ENCODE data around the gene SHISA5.

DNA sequence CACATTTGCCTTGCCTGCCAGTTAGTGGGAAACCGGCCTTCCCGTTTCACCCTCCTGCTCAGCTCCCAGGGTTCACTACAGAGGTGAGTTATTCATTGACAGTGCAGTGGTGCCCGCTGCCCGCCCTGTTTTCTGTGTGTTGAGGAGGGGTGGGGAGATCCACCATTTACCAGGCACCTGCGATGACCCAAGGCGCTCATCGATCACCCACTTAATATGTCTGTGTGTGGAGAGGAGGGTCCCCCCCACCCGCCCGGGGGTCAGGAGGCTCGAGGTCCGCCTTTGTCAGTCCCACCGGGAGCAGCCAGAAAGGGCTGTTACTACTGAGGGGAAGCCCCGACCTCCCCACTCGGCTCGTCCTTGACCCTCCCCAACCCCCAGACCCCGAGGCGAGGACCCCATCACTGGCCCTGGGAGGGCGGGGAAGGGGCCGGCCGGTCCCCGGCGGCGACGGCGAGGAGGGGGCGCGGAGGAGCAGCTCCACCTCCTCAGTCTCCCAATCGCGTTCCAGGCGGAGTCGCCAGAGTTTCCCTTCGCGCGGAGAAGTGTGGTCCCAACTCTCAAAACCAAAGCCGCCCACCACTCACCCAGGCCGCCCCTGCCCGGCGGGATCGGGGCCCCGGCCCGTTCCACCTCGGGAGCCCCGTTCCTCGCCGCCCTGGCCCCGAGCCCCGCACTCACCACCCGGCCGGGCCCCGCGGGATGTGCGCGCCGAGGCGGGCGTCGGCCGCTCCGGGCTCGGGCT lies 75.2 kb downstream of the SHISA5 start:
- no peak for TF ChIP-seq FOS (IDR thresholded peaks at IDR 0.05; ENCODE audit: low read depth, low read length)
- TF ChIP-seq, protein P1, sequence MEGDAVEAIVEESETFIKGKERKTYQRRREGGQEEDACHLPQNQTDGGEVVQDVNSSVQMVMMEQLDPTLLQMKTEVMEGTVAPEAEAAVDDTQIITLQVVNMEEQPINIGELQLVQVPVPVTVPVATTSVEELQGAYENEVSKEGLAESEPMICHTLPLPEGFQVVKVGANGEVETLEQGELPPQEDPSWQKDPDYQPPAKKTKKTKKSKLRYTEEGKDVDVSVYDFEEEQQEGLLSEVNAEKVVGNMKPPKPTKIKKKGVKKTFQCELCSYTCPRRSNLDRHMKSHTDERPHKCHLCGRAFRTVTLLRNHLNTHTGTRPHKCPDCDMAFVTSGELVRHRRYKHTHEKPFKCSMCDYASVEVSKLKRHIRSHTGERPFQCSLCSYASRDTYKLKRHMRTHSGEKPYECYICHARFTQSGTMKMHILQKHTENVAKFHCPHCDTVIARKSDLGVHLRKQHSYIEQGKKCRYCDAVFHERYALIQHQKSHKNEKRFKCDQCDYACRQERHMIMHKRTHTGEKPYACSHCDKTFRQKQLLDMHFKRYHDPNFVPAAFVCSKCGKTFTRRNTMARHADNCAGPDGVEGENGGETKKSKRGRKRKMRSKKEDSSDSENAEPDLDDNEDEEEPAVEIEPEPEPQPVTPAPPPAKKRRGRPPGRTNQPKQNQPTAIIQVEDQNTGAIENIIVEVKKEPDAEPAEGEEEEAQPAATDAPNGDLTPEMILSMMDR (conservative IDR thresholded peaks at IDR 0.05; ENCODE audit: low read depth, low read length) = no peak
- TF ChIP-seq, protein P2, sequence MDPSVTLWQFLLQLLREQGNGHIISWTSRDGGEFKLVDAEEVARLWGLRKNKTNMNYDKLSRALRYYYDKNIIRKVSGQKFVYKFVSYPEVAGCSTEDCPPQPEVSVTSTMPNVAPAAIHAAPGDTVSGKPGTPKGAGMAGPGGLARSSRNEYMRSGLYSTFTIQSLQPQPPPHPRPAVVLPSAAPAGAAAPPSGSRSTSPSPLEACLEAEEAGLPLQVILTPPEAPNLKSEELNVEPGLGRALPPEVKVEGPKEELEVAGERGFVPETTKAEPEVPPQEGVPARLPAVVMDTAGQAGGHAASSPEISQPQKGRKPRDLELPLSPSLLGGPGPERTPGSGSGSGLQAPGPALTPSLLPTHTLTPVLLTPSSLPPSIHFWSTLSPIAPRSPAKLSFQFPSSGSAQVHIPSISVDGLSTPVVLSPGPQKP (IDR thresholded peaks at IDR 0.05; ENCODE audit: borderline replicate concordance, low read depth, low read length) = no peak
- TF ChIP-seq SMC3 (IDR thresholded peaks at IDR 0.05; ENCODE audit: low read depth, low read length) = no peak
- TF ChIP-seq RAD21 (IDR thresholded peaks at IDR 0.05; ENCODE audit: low read length) = no peak
- no peak for TF ChIP-seq POLR2A (IDR thresholded peaks at IDR 0.05; ENCODE audit: low read depth, low read length)
- TF ChIP-seq, protein P3, sequence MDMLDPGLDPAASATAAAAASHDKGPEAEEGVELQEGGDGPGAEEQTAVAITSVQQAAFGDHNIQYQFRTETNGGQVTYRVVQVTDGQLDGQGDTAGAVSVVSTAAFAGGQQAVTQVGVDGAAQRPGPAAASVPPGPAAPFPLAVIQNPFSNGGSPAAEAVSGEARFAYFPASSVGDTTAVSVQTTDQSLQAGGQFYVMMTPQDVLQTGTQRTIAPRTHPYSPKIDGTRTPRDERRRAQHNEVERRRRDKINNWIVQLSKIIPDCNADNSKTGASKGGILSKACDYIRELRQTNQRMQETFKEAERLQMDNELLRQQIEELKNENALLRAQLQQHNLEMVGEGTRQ (IDR thresholded peaks at IDR 0.05; ENCODE audit: low read depth, low read length) = no peak
- TF ChIP-seq CEBPB (IDR thresholded peaks at IDR 0.05; ENCODE audit: low read depth, low read length) = no peak
- no peak for TF ChIP-seq MXI1 (IDR thresholded peaks at IDR 0.05; ENCODE audit: borderline replicate concordance, low read depth, low read length)
